Measurements from ENCODE around the gene SURF1.
A peak's percentile ranks its signal among the peaks of the same experiment; 100 is the strongest.

Gene SURF1

DNA sequence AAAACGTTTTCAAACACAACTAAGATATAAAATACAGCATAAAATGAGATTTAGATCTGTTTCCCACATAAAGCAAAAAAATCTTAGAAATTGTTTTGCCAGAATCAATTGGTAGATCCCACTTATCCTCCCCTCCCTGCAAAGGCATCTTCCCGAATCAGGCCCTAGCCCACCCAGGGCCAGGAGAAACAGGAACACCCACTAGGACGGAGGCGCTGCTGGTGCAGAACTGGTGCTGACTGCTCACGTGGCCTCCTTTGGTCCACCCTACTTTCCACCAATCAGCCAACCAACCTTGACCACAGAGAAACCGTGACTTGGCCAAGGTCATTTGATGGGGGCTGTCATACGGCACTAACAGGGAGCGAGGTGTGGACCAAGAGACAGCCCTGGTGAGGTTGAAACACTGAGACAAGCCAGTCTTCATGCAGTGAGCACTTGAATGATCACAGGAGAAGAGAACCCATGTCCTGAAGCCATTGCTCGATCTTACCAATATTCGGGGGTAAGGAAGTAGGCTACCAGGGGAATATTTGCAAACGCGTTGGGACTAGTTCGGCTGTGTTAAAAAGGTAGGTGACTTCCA is 5.3 kb upstream of the SURF1 start:
- no peak overlapping the region for H3K4me3 ChIP-seq (ENCODE audit: low read depth, low read length)
- no peak for TF ChIP-seq CTCF (IDR thresholded peaks at IDR 0.05; ENCODE audit: low read depth, low read length)

DNA sequence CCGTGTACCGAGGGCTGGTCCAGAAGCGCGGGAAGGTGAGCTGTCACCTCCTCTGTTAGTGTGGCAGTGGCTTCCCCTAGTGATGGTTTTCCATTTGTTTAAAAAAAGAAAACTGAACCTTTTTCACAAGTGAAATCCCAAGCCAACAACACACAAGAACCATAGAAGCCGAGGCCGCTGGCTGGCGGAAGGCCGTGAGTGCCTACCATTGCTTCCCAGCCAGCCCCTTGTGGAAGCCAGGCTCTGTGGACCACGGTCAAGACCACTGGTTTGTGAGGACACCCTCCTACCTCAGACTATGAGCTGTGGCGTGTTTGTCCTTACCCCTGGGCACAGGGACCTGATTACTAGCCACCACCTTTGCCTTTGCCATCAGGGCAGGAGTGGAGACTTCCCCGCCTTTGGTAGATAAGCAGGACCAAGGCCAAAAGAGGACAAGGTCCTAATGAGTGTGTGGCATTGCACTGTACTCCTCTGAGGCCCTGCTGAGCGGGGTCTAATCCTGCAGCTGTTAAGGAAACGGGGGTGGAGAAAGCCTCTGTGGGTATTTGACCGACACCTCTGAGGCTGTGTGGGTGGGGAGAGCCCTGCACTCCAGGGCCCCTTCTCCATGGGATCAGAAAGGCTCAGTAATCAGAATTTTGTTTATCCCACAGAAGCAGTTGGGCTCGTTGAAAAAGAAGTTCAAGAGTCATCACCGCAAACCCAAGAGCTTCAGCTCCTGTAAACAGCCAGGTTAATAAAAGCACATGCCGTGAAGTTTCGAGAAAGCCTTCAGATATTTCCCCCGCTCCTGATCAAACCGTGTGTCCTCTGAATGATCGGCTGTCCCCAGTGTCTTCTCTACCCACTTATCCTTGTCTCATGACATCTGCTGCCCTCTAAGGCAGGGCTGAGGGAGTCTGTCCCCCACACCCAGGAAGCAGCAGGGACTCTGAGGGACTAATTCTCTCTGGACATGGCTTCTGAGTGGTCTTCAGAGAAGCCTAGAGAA is 4.4 kb upstream of the SURF1 start:
- TF ChIP-seq CTCF (IDR thresholded peaks at IDR 0.05; ENCODE audit: low read depth, low read length) = no peak

DNA sequence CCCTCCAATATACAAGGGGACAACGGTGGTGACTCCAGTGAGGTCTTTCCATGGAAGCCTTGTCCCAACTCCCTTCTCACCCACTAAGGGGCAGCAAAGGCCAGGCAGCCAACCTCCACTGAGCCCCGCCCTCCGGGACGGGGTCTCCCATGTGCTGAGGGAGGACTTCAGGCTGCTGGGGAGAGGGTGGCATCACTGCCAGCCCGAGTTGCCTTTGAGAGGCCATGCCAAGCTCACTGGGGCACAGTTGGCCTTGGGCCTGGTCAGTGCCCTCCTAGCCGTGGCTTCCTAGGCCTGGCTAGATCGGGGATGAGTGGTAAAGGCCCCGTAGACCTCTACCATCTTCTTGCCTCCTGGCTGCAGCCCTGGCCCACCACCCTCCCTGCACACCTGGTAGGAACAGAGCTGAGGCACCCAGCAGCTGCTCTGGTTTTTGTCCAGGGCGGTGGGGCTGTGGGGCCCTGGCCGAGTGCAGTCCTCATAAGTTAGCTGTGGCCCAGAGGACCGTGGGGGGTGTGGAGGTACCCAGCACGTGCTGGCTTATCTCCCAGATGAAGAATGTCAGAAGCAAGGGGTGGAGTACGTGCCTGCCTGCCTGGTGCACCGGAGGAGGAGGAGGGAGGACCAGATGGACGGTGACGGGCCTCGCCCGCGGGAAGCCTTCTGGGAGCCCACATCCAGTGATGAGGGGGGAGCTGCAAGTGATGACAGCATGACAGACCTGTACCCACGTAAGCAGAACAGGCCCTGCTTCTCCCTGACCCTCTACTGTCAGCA is 3.3 kb upstream of the SURF1 start:
- TF ChIP-seq CTCF (IDR thresholded peaks at IDR 0.05; ENCODE audit: low read depth, low read length) = no peak
- H3K4me3 ChIP-seq (ENCODE audit: low read depth, low read length) = no peak overlapping the region

More for the DNA sequence above, 4.4 kb upstream of the SURF1 start:
- H3K4me3 ChIP-seq (ENCODE audit: low read depth, low read length) = no peak overlapping the region

DNA sequence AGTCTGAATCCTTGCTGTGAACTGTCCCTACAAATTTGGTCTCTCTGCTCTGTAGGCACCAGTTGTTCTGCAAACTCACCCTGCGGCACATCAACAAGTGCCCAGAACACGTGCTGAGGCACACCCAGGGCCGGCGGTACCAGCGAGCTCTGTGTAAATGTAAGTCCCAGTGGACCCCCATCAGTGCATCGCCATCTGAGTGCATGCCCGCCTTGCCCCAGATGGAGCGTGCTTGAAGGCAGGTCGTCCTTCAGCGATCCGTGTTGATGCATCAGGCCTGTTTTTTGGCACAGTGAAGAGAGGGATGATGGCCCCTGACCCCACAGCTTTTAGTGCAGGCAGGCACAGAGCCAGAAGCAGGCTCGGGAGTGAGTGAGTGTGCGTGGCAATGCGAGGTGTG is 1.4 kb upstream of the SURF1 start:
- H3K4me3 ChIP-seq (ENCODE audit: low read depth, low read length) = no peak overlapping the region

DNA sequence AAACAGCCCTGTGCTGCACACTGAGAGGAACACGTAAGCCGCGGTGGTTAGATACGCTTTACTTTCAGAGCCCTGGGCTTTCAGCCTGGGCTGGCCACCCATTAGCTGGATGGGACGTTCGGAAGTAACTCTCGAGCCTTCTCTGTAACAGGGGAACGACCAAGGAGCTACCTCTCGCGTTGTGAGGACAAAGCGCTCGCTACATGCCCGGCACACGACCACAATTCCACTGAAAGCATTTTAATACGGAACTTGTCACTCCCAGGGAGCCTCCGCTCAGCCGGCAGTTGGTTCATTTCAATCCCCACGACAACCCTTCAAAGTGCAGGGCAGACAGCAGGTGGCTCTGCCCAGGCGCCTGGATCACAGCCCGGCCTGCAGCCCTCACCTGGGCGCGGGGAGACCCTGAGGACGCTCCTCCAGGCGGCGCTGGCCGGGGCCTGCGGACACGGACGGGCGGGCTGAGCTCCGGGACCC is 368 bp downstream of the SURF1 start:
- H3K4me3 ChIP-seq (ENCODE audit: low read depth, low read length) = peak overlapping the region; percentile 84
- no peak for TF ChIP-seq CTCF (IDR thresholded peaks at IDR 0.05; ENCODE audit: low read depth, low read length)

More for the DNA sequence above, 1.4 kb upstream of the SURF1 start:
- TF ChIP-seq CTCF (IDR thresholded peaks at IDR 0.05; ENCODE audit: low read depth, low read length) = no peak

DNA sequence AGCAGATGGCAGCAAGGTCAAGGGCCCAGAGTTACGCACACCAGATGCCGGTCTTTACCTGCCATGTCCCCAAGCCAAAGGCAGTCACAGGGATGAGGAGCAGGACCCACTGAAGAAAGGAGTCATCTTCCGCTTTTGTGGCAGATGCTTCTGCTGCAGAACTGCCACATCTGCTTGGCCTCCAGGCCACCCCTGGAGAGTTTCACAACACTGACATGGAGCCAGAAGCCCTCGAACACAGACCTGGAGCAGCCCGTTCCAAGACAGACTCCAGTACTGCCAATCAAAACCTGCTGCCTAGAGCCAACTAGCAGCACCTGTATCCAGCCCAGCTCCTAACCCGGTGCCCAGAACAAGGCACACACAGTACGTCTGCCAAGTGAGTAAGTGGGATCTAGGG is 1.5 kb downstream of the SURF1 start:
- TF ChIP-seq CTCF (IDR thresholded peaks at IDR 0.05; ENCODE audit: low read depth, low read length) = no peak
- H3K4me3 ChIP-seq (ENCODE audit: low read depth, low read length) = no peak overlapping the region

All from WI38 (cell line).